GM19324 (cell line): Measurements from ENCODE around the gene FANCD2.
"Not testable (repeated sequence)": the region's sequence is repeated elsewhere in the genome, so short reads cannot be mapped to it uniquely, and the experiment has no call there.

ENCODE experiments used
- ATAC-seq: cut with Tn5 transposase; IDR thresholded peaks from one replicate; pipeline ENCODE4 v1.9.1; 2021; ENCODE audit warnings: mild to moderate bottlenecking, moderate library complexity; ENCODE audit not compliant: unreplicated experiment, low FRiP score

The FANCD2 gene

GRCh38 chr3:10093678-10094077, 67.4 kb downstream of the FANCD2 start:
- ATAC-seq: no peak

GRCh38 chr3:10099041-10099440, 72.8 kb downstream of the FANCD2 start:
- ATAC-seq: no peak

GRCh38 chr3:10106919-10107318, 80.7 kb downstream of the FANCD2 start:
- no peak for ATAC-seq

- ATAC-seq: no peak
Observed at GRCh38 chr3:10108091-10108490, 81.9 kb downstream of the FANCD2 start, which contains the start of gene FANCD2OS. TSS of gene FANCD2OS (minus strand) at chr3:10108255. CDS start at chr3:10104774, 3,481 bp downstream.

GRCh38 chr3:10115326-10116137, 89.3 kb downstream of the FANCD2 start, which contains the start of gene BRK1:
TSS of gene BRK1 (plus strand) at chr3:10115675. CDS start at chr3:10115702, 27 bp downstream.
- ATAC-seq: peak; percentile 97

GRCh38 chr3:10116138-10116460, 89.9 kb downstream of the FANCD2 start:
- no peak for ATAC-seq

GRCh38 chr3:10116928-10117327, 90.7 kb downstream of the FANCD2 start:
- no peak for ATAC-seq

- no peak for ATAC-seq
Observed at GRCh38 chr3:10119376-10119775, 93.1 kb downstream of the FANCD2 start.

- ATAC-seq: no peak
Observed at GRCh38 chr3:10121064-10121463, 94.8 kb downstream of the FANCD2 start.

- no peak for ATAC-seq
Observed at GRCh38 chr3:10122724-10123123, 96.5 kb downstream of the FANCD2 start.

GRCh38 chr3:10135872-10136271, 109.6 kb downstream of the FANCD2 start:
- not testable (repeated sequence) for ATAC-seq

GRCh38 chr3:10136426-10137005, 110.3 kb downstream of the FANCD2 start:
- ATAC-seq: no peak

GRCh38 chr3:10137178-10137577, 110.9 kb downstream of the FANCD2 start:
- no peak for ATAC-seq

- ATAC-seq: no peak
Observed at GRCh38 chr3:10140996-10141546, 114.8 kb downstream of the FANCD2 start.

GRCh38 chr3:10142707-10143560, 116.7 kb downstream of the FANCD2 start:
- ATAC-seq: no peak

GRCh38 chr3:10145685-10146084, 119.4 kb downstream of the FANCD2 start:
- no peak for ATAC-seq

GRCh38 chr3:10149226-10149625, 123.0 kb downstream of the FANCD2 start:
- ATAC-seq: no peak

- ATAC-seq: no peak
Observed at GRCh38 chr3:10150987-10151386, 124.8 kb downstream of the FANCD2 start.
